Ramos (cell line): ENCODE results near the gene RIN3.
"Not testable (repeated sequence)": the region's sequence is repeated elsewhere in the genome, so short reads cannot be mapped to it uniquely, and the experiment has no call there.

Experiments used
- in situ Hi-C: fragments of 300-500 bp; cut with MboI; formaldehyde crosslinking; loops from one replicate; pipeline ENCODE4 v1.14.3; 2022; ENCODE audit warnings: low sequenced_read_pairs; ENCODE audit not compliant: unreplicated experiment

RIN3 gene

DNA sequence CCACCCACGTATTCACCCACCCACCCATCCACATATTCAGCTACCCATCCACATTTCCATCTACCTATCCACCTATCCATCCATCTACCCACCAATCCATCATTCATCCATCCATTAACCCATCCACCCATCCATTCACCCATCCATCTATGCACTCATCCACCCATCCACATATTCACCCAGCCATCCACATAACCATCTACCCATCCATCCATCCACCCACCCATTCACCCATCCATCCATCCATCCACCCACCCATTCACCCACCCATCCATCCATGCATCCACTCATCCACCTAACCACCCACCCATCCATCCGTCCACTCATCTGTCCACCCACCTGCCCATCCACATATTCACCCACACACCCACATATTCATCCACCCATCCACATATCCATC lies 164.4 kb downstream of the RIN3 start:
- in situ Hi-C loops, result no loop called here

DNA sequence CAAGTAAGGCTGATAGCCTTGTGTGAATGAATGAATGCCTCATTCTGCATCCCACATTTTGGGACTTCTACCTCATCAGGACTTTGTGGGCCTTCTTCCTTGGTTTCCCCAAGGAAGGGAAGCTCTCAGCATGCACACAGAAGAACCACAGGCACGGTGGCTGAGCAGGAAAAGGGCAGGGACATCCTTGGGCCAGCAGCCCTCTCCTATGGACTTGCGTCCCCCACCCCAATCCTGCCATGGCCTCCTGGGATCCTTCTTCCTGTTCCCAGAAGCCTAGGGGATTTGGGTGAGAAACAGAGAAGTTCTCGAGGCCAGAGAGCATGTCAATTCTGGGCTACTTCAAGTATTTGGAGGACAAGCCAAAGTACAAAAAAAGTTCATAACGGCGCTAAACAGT lies 165.2 kb downstream of the RIN3 start:
- in situ Hi-C loops, result no loop called here

DNA sequence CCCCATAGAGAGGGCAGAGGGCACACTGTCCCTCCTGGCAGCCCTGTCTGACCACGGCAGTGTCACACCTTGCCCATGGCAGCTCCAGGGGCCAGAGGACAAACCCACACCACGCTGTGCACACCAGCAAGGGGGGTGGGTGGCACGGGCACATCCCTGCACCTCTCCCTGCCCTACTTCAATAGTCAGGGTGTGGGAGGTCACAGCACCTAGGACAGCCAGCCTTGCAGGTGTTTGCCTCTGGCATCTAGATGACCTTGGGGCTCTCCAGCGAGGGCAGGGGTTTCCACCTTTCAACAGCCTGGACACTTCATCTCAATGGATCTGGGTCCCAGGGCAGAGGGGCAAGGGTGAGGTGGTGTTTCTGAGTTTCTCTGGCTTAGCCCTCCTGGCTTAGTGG lies 165.7 kb downstream of the RIN3 start:
- in situ Hi-C loops, result no loop called here

DNA sequence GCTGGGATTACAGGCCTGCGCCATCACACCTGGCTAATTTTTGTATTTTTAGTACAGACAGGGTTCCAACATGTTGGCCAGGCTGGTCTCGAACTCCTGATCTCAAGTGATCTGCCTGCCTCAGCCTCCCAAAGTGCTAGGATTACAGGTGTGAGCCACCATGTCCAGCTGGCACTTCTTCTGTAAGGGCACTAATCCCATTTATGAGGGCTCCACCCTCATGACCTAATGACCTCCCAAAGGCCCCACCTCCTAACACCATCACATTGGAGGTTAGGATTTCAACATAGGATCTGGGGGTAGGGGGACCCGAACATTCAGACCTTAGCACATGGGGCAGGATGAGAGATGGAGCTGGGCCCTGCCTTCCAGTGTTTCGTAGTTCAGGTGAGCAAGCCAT lies 166.7 kb downstream of the RIN3 start:
- in situ Hi-C loops, result not testable (repeated sequence)

DNA sequence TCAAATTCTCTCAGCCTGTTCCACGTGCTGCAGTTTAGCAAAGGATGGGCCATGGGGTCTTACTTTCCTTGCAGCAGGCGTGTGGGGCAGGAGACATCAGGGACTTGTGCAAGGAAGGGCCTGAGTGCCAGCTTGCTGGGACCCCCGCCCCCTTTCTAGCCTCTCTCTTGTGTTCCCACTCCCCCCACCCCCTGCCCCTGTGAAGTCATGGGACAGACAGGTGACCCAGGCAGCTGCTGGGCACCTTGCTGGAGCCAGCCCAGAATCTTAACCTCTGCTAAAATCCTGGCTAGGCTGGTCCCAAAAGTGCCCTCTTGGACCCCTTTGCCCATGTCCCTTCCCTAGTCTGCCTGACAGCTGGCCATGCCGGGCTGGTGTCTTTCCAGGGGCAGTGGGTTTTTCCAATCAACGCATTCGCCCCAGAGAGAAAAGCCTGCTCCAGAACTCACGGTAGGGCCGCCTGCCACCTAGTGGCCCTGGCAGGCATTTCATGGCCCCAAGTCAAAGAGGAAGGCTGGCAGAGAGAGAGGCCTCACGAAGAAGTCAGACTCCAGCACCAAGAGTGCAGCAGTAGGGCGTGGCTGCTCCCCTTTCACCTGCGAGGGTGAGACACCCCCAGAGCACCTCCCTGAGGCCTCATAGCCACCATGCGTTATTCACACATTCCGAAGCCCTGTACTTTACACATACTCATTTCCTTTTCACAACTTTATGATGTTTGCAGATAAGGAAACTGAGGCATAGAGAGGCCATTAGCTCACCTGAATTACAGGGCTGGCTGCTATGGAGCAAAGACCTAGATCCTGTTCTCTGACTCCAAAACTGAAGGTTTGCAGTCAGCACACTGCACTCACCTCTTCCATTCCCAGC lies 167.4 kb downstream of the RIN3 start:
- in situ Hi-C loops, result no loop called here

DNA sequence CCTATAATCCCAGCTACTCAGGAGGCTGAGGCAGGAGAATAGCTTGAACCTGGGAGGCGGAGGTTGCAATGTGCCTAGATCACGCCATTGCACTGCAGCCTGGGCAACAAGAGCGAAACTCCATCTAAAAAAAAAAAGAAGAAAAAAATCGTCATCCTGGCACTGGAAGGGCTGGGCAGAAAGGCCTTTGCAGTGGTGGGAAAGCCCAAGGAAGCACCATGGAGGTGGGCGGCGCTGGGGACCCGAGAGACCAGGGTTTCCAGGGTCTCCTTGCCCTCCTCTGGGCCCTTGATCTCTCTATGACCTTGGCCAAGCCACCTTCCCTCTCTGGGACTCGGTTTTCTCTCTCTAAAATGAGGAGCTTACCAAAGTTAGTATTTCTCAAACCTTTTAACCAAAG lies 169.5 kb downstream of the RIN3 start:
- in situ Hi-C loops, result no loop called here

DNA sequence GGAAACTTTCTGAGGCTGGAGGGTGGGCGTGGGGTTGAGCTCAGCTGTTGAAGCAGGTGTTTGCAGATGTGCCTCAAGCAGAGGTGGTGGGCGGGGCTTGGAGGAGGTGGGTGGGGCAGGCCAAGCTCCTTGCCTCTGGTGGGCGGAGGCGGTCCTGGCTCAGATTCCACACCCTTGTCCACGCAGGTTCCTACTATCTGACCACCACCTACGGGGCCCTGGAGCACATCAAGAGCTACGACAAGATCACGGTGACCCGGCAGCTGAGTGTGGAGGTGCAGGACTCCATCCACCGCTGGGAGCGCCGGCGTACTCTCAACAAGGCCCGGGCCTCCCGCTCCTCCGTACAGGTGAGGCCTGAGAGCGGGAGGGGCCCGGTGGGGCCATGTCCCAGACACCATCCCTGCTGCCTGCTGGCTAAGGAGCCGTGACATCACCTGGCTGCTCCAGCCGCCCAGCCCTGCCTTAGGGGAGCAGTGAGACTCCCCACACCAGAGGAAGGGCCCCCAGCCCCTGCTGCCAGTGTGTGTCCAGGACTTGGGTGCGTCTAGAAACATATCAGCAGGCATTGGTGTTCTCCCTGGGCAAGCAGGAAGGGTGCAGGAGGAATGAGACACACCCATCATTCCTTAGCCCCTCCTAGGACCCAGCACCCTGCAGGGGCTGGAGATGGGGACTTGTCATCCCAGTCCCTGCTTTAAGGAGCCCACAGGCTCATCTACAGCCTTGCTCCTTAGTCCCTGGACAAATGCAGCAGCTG lies 171.4 kb downstream of the RIN3 start:
- in situ Hi-C loops, result no loop called here

DNA sequence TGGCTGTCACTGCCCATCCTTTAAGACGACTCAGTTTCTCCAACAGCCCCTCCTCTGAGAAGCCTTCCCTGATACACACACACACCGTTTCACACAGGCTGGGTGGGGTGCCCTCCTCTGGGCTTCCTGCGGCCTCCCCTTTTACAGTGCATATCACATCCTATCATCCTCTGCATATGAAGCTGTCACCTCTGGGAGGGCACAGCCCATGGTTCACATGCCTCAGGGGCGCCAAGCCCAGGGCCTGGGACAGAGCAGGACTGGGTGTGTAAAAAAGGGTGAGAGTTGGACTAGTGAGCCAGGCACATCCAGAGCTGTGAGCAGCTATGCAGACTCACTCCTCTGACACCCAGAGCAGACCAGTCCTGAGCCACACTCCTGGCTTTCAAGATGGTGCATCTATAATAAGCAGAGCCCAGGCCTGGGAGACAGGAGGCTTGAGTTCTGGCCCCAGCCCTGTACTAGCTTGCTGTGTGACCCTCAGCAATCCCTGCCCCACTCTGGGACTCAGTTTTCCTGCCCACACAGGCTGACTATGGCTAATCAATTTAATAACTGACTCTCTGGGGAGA lies 172.3 kb downstream of the RIN3 start:
- in situ Hi-C loops, result no loop called here

DNA sequence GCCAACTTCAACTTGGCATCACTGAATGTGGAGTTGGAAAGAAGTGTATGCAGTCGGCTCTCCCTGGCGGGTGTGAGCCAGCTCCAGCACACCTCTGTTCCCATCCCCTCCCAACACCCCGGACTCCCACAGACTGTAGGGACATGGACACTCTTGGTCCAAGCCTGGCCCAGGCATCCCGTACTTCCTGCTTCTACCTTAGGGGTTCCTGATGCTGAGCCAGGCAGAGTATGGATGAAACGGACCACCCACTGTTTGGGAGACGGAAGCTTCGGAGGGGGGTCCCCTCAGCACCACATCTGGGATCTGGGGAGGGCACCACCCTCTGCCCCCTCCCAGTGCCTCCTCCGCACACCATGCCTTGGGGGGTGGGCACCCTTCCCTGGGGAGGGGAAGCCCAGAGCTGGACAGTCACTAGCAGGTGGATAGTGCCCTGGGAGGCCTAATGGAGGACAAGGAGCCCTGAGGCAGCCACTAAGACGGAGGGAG lies 172.9 kb downstream of the RIN3 start:
- in situ Hi-C loops, result no loop called here

DNA sequence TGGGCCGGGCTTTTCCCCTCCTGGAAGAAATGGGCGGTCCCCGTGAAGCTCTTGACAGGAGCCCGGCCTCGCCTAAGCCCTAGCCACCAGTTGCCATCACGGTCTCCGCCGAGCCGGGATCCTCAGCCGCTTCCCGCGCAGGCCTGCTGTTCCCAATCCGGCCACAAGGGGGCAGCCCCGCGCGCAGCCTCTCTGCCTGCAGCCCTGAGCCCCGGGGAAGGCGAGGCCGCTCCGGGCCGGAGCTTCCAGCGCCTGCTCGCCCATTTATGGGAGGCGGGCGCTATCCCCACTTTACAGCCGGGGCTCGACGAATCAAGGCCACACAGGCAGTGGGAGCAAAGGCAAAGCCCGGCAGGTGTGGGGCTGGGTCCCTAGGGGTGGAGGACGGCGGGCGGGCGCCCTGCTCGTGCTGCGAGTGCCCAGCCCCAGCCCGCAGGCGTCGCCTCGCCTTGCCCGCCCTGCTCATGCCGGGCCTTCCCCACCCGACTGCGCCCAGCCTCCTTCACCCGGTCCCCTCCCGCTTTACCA lies 173.4 kb downstream of the RIN3 start:
- in situ Hi-C loops, result no loop called here

DNA sequence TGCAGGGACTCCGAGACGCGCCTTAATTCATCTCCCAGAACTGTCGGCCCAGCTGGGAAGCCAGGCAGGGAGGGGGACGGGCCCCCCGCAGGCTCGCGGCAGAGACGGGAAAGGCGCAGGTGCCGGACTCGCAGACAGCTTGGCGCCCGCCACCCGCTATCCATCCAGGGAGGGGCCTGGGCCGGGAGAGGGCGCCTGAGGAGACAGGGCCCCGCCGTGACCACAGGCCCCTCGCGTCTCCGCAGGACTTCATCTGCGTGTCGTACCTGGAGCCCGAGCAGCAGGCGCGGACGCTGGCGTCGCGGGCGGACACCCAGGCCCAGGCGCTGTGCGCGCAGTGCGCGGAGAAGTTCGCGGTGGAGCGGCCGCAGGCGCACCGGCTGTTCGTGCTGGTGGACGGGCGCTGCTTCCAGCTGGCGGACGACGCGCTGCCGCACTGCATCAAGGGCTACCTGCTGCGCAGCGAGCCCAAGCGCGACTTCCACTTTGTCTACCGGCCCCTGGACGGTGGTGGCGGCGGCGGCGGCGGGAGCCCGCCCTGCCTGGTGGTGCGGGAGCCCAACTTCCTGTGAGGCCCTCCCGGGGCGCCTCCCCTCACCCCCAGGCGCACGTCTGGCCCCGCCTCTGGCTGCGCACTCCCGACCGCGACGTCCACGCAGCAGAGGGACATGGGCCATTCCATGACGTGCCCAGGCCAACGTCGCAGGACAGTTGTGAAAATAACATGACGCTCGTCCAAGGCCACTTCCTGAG lies 174.3 kb downstream of the RIN3 start:
- in situ Hi-C loops, result no loop called here

DNA sequence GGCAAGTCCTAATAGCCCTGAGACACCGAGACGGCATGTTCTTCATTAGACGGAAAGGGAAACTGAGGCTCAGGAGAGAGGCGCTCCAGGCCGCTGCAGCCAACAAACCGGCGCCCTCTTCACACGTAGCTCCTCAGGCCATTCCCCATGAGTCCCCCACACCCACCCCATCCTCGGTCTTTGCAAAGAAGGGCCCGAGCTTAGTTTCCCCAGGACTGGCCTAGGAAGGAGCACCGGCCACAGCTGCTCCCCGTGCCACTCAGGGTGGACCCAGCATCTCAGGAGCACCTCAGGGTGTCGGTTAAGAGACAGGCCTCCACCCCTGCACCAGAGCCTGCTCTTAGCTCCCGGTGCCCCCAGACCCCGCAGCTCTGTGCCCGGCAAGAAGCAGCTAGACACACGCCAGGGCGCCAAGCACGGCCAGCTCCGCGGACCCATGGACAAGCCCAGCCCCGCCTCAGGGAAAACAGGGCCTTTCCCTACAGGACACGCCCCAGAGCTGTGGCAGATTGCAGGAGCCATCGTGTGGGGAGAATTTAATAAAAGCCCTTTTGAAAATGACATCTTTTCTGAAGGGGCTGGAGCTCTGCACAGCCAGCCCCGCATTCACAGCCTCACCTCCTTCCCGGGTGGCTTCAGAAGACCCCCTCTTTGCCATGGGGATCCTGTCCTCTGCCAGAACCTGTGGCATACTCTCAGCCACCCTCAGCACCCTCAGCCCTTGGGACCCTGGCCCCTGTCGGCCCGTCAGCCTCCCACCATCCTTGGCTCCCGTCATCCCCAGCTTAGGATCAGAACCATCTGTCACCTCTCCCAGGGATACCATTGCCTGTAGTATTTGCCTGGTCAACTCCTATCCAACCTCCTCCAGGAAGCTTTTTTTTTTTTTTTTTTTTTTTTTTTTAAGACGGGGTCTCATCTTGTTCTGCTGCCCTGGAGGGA lies 175.1 kb downstream of the RIN3 start:
- in situ Hi-C loops, result no loop called here

DNA sequence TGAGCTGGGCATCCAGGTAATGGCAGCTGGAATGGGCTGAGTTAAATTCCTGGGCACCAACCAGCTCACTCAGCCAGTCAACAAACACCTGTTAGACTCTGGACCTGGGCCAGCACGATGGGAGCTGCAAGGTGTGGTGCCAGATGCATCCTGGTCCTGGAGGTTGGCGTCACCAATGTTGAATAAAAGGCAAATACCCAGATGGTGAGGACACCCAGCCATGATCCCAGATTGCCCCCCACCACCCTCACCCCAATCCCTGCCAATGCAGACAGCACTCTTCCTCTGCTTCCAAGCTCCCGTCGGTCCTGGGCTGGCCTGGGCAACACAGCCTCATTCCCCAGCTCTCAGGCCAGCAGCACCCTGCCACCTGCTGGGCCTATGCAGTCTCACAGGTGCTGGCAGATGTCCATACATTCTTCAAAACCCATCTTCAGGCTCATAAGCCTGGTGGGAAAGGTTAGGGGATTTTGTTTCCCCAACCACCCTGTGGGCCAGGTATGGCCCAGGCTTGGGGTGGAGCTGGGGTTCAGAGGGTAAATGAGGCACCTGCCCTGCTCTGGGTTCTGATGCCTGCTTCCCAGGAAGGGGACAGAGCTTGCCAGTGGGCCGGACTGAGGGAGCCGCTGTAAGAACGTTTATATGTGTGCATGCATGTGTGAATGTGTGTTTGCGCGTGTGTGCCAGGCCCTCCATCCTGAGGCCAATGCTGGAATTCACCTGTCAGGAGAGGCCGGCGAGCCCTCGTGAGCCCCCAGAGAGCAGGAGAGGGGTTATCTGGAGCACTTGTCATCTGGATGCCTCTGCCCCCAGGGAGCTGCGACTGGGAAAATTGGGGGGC lies 176.8 kb downstream of the RIN3 start:
- in situ Hi-C loops, result no loop called here

DNA sequence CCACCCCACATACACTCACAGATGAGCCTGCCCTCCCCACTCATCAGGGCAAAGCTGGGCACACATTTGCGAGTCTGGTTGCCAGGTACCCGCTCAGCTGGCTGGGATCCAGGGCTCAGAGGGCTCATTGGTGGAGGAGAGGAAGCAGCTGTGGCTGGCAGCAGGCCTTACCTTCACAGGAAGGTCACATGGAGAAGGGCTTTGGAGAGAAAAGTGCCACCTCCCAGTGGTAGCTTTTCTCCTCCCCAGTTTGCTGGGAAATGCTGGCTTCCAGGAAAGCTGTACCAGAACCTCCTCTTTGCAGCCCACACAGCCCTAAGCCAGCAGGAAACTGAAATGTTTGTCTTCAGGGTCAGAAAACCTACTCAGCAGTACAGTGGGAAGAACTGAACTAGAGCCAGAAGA lies 179.2 kb downstream of the RIN3 start:
- in situ Hi-C loops, result no loop called here

DNA sequence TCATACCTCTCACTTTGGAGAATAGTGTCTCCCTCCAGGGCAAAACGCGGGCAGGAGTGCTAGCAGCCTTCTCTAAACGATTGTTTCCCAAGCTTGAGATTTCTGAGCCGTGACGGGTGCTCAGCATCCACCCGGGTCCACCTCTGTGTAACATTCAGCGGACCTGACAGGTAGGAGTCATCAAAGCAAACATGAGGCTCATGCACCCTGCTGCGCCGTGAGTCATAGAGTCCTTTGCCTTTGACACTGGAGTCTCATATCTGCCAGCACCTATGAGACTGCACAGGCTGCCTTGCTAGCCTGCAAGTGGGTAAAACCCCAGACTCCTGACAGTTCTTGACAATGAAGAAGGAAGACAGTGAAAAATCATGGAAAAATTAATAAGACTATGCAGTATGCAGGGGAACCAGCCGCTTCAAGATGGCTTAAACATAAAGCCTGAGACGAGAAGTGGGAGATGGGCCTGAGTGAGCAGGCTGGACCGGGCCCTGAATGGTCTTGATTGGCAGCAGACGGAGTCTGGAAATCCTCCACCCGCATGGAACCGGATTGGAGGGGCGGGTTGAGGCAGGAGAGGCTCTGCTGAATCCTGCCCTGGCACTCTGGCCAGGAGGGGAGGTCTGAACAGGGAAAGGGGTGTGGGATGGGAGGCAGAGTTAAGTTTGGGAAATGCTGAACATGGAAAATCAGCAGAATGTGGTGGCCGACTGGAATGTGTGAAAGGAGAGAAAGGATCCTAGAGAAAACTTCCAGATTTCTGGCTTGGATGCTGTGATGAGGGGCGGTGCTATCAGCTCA lies 180.6 kb downstream of the RIN3 start:
- in situ Hi-C loops, result no loop called here

DNA sequence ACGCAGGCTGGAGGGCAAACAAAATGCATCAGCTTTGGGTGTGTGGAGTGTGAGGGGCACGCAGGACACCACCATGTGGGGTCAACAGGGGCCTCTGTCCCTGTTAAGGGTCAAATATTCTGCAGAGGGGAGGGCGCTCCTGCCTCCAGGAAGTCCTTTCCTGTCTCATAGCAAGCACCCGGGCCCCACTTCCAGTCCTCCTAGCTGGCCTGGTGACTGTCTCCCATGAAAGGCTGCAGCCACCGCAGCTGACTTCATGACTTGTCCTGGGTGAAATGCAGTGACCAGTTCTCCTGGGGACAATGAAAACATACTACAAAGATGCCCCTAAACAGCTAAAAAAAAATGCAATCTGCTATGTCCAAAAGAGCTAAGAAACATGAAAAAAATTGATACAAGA lies 181.2 kb downstream of the RIN3 start:
- in situ Hi-C loops, result no loop called here

DNA sequence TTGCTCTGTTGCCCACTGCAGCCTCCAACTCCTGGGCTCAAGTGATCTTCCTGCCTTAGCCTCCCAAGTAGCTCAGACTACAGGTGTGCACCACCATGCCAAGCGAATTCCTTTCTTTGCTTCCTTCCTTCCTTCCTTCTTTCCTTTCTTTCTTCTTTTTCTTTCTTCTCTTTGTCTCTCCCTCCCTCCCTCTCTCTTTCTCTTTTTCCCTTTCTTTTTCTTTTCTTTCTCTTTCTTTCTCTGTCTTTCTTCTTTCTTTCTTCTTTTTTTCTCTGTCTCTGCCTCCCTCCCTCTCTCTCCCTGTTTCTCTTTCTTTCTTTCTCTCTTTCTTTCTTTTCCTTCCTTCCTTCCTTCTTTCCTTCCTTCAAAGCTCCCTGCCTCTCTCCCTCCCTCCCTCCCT lies 182.0 kb downstream of the RIN3 start:
- in situ Hi-C loops, result no loop called here

DNA sequence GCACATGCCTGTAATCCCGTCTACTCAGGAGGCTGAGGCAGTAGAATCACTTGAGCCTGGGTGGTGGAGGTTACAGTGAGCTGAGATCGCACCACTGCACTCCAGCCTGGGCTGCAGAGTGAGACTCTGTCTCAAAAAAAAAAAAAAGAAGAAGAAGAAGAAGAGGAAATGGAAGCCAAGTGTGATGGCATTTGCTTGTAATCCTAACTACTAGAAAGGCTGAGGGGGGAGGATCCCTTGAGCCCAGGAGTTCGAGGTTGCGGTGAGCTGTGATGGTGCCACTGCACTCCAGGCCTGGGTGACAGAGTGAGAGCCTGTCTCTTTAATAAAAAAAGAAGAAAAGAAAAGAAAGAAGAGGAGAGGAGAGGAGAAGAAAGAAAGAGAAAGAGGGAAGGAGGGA lies 182.8 kb downstream of the RIN3 start:
- in situ Hi-C loops, result no loop called here
